NCI-H1092 (cell line): ENCODE measurements around the gene MARCKSL1.
"Not testable (repeated sequence)": the region's sequence is repeated elsewhere in the genome, so short reads cannot be mapped to it uniquely, and the experiment has no call there.

Experiments
- DNase-seq: peaks from one replicate; lab custom pipeline; 2025; lab: John Stamatoyannopoulos, UW

Gene MARCKSL1

GRCh38 chr1:32332290-32333079 is 3.5 kb downstream of the MARCKSL1 start:
- DNase-seq, result no peak

DNA sequence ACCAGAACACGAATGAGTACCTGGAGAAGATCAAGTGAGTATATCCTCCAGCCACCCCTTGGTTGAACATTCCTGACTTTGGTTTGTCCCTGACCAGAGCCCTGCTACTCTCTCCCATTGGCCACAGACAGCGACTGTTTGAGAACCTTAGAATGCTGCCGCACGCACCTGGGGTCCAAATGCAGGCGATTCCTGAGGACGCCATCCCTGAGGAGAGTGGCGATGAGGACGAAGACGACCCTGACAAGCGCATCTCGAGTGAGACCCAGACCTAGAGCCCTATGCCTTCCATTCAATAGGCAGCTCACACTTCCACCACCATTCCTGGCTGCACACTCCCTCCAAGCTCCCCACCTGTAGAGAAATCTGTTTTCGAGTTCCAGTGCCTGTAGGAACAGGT is 4.5 kb downstream of the MARCKSL1 start:
- no peak for DNase-seq

- DNase-seq, result no peak
Observed at GRCh38 chr1:32330558-32331151, 5.4 kb downstream of the MARCKSL1 start.

DNA sequence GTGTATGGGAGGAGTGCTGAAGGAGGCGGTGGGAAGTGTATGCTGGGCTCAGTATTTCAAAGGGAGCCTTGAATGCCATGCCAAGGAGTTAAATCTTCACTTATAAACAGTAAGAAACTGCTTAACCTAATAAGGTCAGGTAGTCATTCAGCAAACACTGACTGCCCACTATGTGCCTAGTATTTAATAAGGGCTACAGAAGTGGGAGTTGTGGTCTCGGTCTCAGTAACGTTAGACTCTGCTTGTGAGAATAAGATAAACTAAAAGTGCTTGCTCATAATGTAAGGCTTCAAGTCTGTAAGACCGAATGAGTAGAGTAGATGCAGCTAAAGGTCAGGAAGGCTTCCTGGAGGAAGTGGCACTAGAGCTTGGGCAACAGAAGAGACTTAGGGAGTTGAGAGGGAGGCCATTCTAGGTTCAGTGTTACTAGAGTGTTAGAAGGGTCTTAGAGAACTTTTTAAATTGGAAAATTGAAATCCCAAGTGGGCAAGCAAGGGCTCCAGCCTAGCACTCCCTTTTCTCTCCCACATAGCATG is 6.0 kb downstream of the MARCKSL1 start:
- DNase-seq, result no peak

DNA sequence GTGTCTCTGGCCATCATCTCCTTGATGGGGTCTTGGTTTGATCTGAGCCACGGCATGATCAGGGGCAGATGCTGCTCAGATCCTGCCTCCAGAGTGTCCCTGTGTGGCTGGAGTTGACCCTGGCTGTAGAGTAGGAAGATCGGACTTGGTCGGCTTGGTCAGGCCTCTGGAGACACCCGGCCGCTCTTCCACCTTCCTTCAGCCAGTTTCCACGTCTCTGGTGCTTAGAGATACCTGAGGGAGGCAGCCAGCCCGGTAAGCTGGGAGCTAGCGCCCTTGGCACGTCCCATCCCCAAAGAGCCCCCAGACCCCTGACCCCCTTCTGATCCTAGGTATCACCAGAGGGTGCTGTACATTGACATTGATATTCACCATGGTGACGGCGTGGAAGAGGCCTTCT is 8.8 kb downstream of the MARCKSL1 start:
- no peak for DNase-seq

DNA sequence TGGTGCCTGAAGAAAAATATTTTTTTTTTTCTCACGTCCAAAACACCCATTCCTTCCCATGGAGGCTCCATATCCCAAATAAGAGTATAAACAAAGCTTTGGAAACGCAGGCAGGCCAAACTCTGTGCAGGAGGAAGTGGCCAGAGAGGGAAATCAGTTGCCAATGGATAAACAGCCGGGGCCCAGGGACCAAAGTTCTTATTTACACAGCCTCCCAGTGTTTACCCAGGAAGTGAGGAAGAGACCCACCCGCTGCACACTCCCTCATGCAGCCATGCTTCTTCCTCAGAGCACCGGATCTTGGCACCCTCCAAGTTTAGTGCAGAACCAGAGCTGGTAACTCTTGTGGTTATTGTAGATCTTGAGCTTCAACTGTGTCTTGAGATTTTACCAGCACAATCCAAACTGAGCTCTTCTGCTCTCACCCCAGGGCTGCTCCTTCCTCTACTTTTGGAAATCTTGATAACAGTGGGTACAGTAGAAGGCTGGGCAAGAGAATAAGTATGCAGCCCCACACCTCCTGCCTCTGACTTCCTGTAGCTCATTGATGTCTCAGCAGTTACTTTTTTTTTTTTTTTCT is 14.2 kb downstream of the MARCKSL1 start:
- no peak for DNase-seq

GRCh38 chr1:32318127-32318869 is 17.7 kb downstream of the MARCKSL1 start:
- DNase-seq, result no peak

- no peak for DNase-seq
Observed at GRCh38 chr1:32316903-32317277, 19.1 kb downstream of the MARCKSL1 start.

GRCh38 chr1:32311709-32312393 is 24.2 kb downstream of the MARCKSL1 start:
- DNase-seq, result no peak

DNA sequence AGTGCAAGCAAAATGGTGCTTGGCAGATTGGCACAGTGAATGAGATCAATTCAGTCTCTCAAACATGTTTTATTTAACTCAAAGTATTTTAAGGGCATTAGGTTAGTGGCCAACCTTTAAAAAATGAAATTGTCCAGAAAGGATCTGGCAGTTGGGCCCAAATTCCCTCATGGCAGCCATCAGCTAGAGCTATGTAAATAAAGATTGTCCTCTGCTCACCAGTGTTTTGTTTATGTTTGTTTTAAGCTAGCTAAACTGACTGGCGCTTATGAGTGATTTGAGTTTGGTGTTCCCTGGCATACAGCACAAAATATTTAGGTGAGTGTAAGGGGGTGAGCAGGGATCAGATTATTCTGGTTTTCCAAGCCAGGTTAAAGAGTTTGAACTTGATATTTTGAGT is 26.1 kb downstream of the MARCKSL1 start:
- no peak for DNase-seq

- no peak for DNase-seq
Observed at GRCh38 chr1:32307324-32307723, 28.7 kb downstream of the MARCKSL1 start.

GRCh38 chr1:32305310-32305709 is 30.7 kb downstream of the MARCKSL1 start:
- DNase-seq, result no peak

GRCh38 chr1:32303997-32304622 is 31.9 kb downstream of the MARCKSL1 start:
- no peak for DNase-seq

GRCh38 chr1:32303358-32303757 is 32.7 kb downstream of the MARCKSL1 start:
- no peak for DNase-seq

- no peak for DNase-seq
Observed at GRCh38 chr1:32299327-32299726, 36.7 kb downstream of the MARCKSL1 start.

DNA sequence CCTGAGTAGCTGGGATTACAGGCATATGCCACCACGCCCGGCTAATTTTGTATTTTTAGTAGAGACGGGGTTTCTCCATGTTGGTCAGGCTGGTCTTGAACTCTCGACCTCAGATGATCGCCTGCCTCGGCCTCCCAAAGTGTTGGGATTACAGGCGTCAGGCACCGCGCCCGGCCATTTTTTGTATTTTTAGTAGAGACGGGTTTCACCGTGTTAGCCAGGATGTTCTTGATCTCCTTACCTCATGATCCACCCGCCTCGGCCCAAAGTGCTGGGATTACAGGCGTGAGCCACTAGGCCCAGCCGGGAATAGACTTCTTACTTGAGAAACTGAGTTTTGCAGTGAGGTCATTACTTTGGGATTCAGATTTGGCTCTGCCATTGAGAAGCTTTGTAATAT is 37.8 kb downstream of the MARCKSL1 start:
- DNase-seq, result not testable (repeated sequence)

- peak; percentile 92 for DNase-seq
Observed at GRCh38 chr1:32291708-32292538, 44.1 kb downstream of the MARCKSL1 start, which contains the start of gene HDAC1. HDAC1 (plus strand) TSS chr1:32292083; CDS start chr1:32292170, 87 bp downstream.

- no peak for DNase-seq
Observed at GRCh38 chr1:32291145-32291707, 44.8 kb downstream of the MARCKSL1 start.

GRCh38 chr1:32289256-32289655 is 46.8 kb downstream of the MARCKSL1 start:
- DNase-seq, result no peak

- DNase-seq, result no peak
Observed at GRCh38 chr1:32286763-32287162, 49.3 kb downstream of the MARCKSL1 start.
